ENCODE data around the gene MBD4. TPM values are rescaled to one million over a fixed set of nuclear protein-coding genes. Genes with fewer than 3 reads are reported as not detected.

MBD4 gene
- polyA plus RNA-seq, 1 donor (not counting 4 experiments of a cell fraction or from before 2014, with no cell fraction given), result 35.0 TPM

GRCh38 chr3:129474984-129475804 lies 35.4 kb upstream of the MBD4 start:
- TF ChIP-seq EZH2 (IDR thresholded peaks at IDR 0.05; ENCODE audit: low read length), result no peak
- H3K9ac ChIP-seq (ENCODE audit: control insufficient read depth, extremely low read depth, insufficient read depth, low read length), result no peak overlapping the region
- H3K9me3 ChIP-seq (ENCODE audit: control insufficient read depth, low read depth, low read length), result no peaks in the 10 kb centered on the region
- H3K4me1 ChIP-seq (ENCODE audit: control insufficient read depth, extremely low read depth, insufficient read depth, low read length), result no peaks in the 10 kb centered on the region
- DNase-seq (ENCODE audit: low read depth, low spot score) (no peak), FAIRE-seq (no peak)
- H2AFZ ChIP-seq (ENCODE audit: control insufficient read depth, low read length), result no peak overlapping the region
- no peaks in the 10 kb centered on the region for H3K79me2 ChIP-seq (ENCODE audit: control insufficient read depth, insufficient read depth, low read length)
- no peaks in the 10 kb centered on the region for H4K20me1 ChIP-seq (ENCODE audit: control insufficient read depth, extremely low read depth, insufficient read depth, low read length)
- no peaks in the 10 kb centered on the region for H3K27me3 ChIP-seq (ENCODE audit: control insufficient read depth, extremely low read depth, insufficient read depth, low read length)
- dilution Hi-C loops (cut with MboI; ENCODE audit: extremely low pct_ligation_motif_present, low sequenced_read_pairs), result no loop called here
- peaks cover 5 to 13% of the 10 kb centered on the region in 2 experiments for H3K36me3 ChIP-seq (ENCODE audit: control insufficient read depth in 2 of 2, extremely low read depth in 1 of 2, insufficient read depth in 2 of 2, low read length in 2 of 2)
- no peaks in the 10 kb centered on the region for H3K9me1 ChIP-seq (ENCODE audit: control insufficient read depth, extremely low read depth, insufficient read depth, low read length)
- H3K4me2 ChIP-seq (ENCODE audit: control insufficient read depth, extremely low read depth, insufficient read depth, low read depth, low read length), result no peak overlapping the region
- H3K4me3 ChIP-seq (ENCODE audit: control insufficient read depth in 2 of 3, extremely low read depth in 1 of 3, insufficient read depth in 2 of 3, low read depth in 1 of 3, low read length in 3 of 3), result no peak overlapping the region
- H3K27ac ChIP-seq (ENCODE audit: control insufficient read depth, insufficient read depth, low read length), result no peak overlapping the region

DNA sequence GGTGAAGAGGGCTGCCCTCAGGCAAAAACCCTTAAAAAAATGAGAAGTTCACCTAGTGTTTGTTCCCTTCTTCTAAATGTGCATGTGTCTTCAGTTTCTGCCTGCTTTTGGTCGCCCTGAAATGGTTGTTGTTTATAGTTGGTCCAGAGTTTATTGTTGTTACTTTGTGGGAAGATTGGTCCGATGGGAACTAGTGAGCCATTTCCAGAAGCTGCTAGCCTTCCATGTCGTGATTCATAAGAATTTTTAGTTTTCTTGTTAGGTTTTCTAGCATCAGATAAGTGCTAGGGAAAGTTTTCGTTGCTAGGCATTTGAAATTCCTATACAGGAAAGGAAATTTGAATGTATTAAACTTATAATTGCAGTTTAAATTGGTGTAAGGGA lies 34.0 kb upstream of the MBD4 start:
- Histone ChIP-seq H3K4me1 (ENCODE audit: control insufficient read depth, extremely low read depth, insufficient read depth, low read length) (no peaks in the 10 kb centered on the region), H3K9ac (ENCODE audit: control insufficient read depth, extremely low read depth, insufficient read depth, low read length) (no peak overlapping the region), H3K79me2 (ENCODE audit: control insufficient read depth, insufficient read depth, low read length) (no peaks in the 10 kb centered on the region), H3K36me3 (ENCODE audit: control insufficient read depth in 2 of 2, extremely low read depth in 1 of 2, insufficient read depth in 2 of 2, low read length in 2 of 2) (peaks cover 0 to 9% of the 10 kb centered on the region in 2 experiments), H3K9me1 (ENCODE audit: control insufficient read depth, extremely low read depth, insufficient read depth, low read length) (peaks cover 2% of the 10 kb centered on the region), H3K27ac (ENCODE audit: control insufficient read depth, insufficient read depth, low read length) (no peak overlapping the region), H3K4me3 (ENCODE audit: control insufficient read depth in 2 of 3, extremely low read depth in 1 of 3, insufficient read depth in 2 of 3, low read depth in 1 of 3, low read length in 3 of 3) (no peak overlapping the region), H3K9me3 (ENCODE audit: control insufficient read depth, low read depth, low read length) (no peaks in the 10 kb centered on the region), H4K20me1 (ENCODE audit: control insufficient read depth, extremely low read depth, insufficient read depth, low read length) (no peaks in the 10 kb centered on the region), H3K4me2 (ENCODE audit: control insufficient read depth, extremely low read depth, insufficient read depth, low read depth, low read length) (no peak overlapping the region), H2AFZ (ENCODE audit: control insufficient read depth, low read length) (no peak overlapping the region), H3K27me3 (ENCODE audit: control insufficient read depth, extremely low read depth, insufficient read depth, low read length) (no peaks in the 10 kb centered on the region)
- dilution Hi-C loops (cut with MboI; ENCODE audit: extremely low pct_ligation_motif_present, low sequenced_read_pairs), result no loop called here
- FAIRE-seq (no peak), DNase-seq (ENCODE audit: low read depth, low spot score) (no peak)
- TF ChIP-seq CTCF (optimal IDR thresholded peaks at IDR 0.05 in 1 of 3, IDR thresholded peaks at IDR 0.05 in 1 of 3, conservative IDR thresholded peaks at IDR 0.05 in 1 of 3; ENCODE audit: extremely low read depth in 1 of 3, insufficient read depth in 2 of 3, low read length in 3 of 3) (no peak), EZH2 (IDR thresholded peaks at IDR 0.05; ENCODE audit: low read length) (no peak)
